Measurements from ENCODE around the gene SPINK1.

DNA sequence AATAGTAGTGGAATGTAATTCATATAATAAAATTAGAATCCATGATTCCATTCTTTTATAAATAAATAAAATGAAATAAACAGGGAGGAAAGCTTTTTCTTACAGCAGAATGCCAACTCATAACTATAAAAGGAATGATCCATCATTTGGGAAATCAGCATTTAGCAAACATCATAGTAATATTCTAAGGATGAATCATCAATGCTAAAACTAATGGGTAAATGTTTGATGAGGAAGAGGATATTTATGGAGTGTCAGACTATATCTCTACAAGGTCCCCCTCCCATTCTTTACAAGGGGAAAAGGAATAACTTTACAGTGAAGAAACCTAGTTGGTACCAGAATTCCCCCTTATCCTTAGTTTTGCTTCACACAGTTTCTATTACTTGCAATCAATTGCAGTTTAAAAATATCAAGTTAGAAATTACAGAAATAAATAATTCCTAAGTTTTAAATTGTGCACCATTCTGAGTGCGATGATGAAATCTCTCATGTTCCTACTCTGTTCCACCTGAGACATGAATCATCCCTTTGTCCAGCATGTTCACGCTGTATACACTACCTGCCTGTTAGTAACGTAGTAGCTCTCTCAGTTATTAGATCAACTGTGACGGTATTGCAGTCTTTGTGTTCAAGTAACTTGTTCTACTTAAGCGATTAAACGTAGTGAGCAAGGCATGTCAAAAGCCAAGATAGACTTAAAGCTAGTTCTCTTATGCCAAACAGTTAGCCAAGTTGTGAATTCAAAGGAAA lies 34.7 kb downstream of the SPINK1 start:
- TF ChIP-seq ESRRG (CRISPR knock-in tag; IDR thresholded peaks at IDR 0.05) (no peak), ZFP3 (CRISPR knock-in tag; IDR thresholded peaks at IDR 0.05) (no peak), SNAI2 (CRISPR knock-in tag; IDR thresholded peaks at IDR 0.05) (no peak), BACH2 (CRISPR knock-in tag; IDR thresholded peaks at IDR 0.05; ENCODE audit: borderline replicate concordance) (no peak), ZNF565 (CRISPR knock-in tag; conservative IDR thresholded peaks at IDR 0.05; ENCODE audit: low read depth) (no peak), ZNF8 (CRISPR knock-in tag; IDR thresholded peaks at IDR 0.05) (no peak)
- TF ChIP-seq, protein P1, sequence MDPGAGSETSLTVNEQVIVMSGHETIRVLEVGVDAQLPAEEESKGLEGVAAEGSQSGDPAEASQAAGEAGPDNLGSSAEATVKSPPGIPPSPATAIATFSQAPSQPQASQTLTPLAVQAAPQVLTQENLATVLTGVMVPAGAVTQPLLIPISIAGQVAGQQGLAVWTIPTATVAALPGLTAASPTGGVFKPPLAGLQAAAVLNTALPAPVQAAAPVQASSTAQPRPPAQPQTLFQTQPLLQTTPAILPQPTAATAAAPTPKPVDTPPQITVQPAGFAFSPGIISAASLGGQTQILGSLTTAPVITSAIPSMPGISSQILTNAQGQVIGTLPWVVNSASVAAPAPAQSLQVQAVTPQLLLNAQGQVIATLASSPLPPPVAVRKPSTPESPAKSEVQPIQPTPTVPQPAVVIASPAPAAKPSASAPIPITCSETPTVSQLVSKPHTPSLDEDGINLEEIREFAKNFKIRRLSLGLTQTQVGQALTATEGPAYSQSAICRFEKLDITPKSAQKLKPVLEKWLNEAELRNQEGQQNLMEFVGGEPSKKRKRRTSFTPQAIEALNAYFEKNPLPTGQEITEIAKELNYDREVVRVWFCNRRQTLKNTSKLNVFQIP (CRISPR knock-in tag; IDR thresholded peaks at IDR 0.05; ENCODE audit: borderline replicate concordance, low read depth): no peak
- TF ChIP-seq, protein P2, sequence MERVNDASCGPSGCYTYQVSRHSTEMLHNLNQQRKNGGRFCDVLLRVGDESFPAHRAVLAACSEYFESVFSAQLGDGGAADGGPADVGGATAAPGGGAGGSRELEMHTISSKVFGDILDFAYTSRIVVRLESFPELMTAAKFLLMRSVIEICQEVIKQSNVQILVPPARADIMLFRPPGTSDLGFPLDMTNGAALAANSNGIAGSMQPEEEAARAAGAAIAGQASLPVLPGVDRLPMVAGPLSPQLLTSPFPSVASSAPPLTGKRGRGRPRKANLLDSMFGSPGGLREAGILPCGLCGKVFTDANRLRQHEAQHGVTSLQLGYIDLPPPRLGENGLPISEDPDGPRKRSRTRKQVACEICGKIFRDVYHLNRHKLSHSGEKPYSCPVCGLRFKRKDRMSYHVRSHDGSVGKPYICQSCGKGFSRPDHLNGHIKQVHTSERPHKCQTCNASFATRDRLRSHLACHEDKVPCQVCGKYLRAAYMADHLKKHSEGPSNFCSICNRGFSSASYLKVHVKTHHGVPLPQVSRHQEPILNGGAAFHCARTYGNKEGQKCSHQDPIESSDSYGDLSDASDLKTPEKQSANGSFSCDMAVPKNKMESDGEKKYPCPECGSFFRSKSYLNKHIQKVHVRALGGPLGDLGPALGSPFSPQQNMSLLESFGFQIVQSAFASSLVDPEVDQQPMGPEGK (CRISPR knock-in tag; IDR thresholded peaks at IDR 0.05; ENCODE audit: borderline replicate concordance): no peak

All from SK-N-SH treated with all-trans-retinoic acid at 6 μM for 48 hours (cell line).